GM21515 (cell line): ENCODE results near the gene LRGUK.
A peak's percentile ranks its signal among the peaks of the same experiment; 100 is the strongest.

Source experiments
- ATAC-seq: cut with Tn5 transposase; IDR thresholded peaks from one replicate; pipeline ENCODE4 v1.9.1; 2021; ENCODE audit not compliant: unreplicated experiment

The LRGUK gene

GRCh38 chr7:134126596-134126965 is 559 bp upstream of the LRGUK start:
- ATAC-seq = no peak

- ATAC-seq = no peak
These were observed 1.7 kb downstream of the LRGUK start for GRCh38 chr7:134128829-134129228.

GRCh38 chr7:134129856-134130523 is 2.9 kb downstream of the LRGUK start:
- ATAC-seq = no peak

DNA sequence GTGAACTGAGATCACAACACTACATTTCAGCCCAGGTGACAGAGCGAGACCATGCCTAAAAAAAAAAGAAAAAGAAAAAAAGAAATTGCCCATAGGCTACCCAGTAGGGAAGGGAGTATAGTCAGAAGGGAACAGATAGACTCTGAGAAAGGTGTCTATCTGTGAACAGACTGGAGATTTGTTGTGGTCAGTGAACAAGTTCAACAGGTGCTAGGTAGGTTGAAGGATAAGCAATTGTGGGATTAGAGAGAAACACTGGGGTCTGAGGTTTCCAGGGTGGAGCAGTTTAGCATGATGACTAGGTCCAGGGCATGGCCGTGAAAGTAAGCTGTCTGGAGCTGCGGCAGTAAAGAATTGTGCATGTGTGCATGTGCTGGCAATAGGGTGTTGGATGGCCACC is 6.9 kb downstream of the LRGUK start:
- no peak for ATAC-seq

DNA sequence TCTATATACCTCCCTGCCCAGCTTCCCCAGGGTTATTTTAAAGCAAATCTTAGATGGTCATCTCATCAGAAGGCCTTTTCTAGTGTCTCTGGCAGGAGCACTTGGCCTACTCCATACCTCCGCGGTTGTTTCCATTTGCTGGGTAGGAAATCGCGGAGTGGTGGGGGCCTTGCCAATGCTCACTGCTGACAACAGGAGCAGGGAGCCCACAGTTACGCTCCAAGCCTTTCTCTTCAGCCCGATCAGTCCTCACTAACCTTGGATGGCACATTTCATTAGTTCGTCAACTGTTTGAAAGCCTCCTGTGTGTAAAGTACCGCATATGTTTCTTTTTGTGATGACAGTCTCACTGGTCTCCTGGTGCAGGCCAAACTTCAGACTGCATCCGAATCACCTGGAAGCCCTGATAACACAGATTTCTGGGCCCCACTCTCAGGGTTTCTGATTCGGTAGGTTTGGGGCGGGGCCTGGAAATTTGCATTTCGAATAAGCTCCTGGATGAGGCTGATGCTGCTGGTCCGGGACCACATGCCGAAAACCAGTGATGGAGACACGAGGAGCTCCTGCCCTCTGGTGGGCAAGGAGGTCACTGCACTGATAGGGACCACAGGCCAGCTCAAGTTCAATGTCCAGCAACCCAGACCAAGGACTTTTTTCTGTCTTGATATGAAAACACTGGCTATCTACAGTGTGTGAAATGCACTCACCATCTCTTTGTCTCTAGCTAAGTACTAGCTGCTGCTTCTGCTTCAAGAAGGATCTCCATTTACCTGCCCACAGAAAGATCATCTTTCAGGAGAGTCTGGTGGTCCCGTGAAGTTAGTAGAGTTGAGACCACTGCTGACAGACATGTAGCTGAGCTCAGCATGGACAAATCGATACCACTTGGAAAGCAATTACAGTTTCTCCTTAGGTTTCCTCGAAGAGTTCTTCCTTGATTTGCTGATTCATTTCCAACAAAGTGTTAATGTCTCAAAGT is 14.0 kb downstream of the LRGUK start:
- ATAC-seq = peak; percentile 95

DNA sequence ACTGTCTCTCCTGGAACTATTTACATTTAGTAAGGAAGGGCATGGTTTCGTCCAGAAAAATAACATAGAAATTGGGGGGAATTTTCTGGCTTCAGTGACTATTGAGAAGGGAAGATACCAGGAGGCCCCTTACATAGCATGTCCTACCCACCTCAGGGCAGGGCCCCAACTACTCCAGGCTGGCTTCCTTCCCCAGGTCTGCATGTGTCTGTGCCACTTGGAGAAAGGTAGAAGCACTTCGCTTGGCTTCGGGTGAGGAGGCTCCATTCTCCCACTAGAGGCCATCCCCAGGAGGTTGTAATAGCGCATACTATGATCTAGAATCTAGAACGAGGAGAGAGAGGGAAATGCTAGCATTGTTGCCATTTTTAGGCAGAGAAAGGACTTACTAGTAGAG is 14.7 kb downstream of the LRGUK start:
- ATAC-seq = no peak

- ATAC-seq = no peak
These were observed 26.5 kb downstream of the LRGUK start for GRCh38 chr7:134153493-134154136.

DNA sequence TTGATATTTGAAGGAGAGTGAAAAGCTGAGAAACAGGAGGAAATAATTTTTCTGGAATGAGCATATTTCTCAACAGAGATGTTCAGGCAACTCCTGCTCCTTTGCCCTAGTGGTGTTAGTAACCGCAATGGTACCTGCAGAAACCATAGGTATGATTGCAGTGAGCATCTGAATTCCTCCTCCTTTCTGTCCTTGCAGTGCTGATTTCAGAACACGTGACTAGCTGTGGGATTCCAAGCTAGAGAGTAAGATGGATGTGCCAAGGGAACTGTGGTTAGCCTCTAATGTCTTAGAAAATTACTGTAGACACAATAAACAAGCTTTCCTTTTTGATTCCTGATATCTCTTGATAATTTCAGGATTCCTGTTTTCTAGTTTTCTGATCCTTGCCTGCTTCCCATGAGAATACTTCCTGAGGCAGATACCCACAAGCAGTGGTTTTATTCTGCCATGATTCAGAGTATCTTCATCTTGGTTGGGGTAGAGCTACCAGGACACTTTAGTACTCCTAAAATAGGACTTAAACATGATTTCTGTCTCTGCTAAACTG is 27.5 kb downstream of the LRGUK start:
- no peak for ATAC-seq

DNA sequence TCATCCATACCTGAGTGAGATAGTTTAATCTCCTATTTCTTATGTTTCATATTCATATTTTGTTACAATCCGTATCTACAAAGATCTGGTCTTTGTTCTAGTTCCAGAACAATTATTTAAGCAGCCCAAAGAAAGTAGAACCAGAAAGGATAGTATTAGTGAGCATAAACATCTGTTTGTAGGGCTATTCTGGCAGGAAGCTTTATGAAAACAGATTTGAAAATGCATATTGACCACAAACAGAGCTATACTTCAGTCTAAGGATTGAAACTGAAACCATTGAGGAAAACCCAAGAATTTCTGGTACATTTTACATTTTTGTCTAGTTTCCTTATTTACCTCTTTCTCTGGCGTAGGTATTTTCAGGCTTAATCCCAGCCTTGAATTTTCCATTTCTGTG is 28.1 kb downstream of the LRGUK start:
- no peak for ATAC-seq

DNA sequence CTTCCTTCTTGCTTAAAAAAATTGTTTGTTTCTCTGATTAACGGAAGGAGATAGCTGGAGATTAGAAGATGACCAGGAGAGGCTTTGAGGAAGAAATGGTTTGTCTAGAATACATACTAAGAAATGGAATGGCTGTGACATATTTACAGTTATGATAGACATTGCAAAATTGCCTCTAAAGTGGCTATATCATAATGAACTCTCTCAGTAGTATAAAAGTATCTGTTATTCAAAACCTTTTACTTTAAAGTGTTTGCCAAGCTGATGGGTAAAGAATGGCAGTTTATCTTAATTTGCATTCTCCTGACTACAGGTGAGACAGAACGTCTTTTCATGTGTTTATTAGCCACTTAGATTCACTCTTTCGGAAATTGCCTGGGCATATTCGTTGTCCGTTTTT is 28.7 kb downstream of the LRGUK start:
- ATAC-seq = no peak

GRCh38 chr7:134165252-134165651 is 38.1 kb downstream of the LRGUK start:
- ATAC-seq = no peak

GRCh38 chr7:134167250-134167649 is 40.1 kb downstream of the LRGUK start:
- no peak for ATAC-seq

DNA sequence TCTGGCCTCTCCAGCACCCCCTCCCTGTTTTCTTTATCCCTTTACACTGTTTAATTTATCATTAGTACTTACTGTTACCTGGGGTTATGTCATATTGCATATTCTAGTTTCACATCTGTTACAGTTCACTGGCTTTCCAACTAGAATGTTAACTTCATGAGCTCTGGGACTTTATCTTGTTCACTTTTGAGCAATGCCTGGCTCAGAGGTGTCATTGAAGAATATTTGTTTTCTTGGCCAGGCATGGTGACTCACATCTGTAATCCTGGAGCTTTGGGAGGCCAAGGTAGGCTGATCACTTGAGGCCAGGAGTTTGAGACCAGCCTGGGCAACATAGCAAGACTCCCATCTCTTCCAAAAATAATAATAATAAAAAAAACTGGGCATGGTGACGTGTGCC is 40.7 kb downstream of the LRGUK start:
- ATAC-seq = no peak

DNA sequence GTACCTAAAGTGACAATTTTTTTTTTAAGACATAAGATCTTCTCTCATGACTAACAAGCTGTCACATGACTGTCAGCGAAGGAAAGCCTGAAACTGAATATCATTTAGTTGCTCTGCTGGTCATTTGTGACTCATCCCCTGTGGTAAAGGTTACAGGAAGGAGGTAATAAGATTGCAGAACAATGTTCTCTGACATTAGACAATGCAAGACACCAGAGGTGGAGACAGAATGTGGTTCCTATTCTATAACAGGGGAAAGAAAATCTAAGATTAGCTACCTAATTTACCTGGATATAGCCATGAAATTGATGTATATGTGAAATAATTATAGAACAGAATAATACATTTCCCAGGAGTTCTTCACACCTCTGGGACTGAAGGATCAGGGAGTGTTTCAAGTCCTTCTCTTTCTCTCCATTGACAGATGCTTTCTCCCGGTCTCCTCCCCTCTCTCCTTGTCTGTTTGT is 47.7 kb downstream of the LRGUK start:
- peak; percentile 88 for ATAC-seq

GRCh38 chr7:134175334-134176036 is 48.3 kb downstream of the LRGUK start:
- no peak for ATAC-seq

- ATAC-seq = no peak
These were observed 48.9 kb downstream of the LRGUK start for GRCh38 chr7:134176037-134176350.

GRCh38 chr7:134179036-134180011 is 52.2 kb downstream of the LRGUK start:
- ATAC-seq = no peak

DNA sequence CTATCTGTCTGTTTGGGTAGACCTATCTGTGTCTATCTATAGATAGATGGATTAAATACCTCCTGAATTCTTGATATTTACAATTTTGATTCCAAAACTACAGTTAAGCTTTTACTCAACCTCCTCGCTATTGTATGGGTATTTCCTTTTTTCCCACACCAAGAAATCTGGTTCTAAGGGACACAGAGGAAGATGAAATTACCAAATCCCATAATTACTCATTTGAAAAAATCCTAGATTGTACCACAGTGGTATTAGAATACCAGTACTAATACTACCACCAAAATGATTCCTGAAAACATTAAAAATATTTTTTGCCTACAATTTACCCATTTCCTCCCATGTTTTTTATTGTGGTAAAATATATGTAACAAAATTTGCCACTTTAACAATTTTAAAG is 53.2 kb downstream of the LRGUK start:
- no peak for ATAC-seq

DNA sequence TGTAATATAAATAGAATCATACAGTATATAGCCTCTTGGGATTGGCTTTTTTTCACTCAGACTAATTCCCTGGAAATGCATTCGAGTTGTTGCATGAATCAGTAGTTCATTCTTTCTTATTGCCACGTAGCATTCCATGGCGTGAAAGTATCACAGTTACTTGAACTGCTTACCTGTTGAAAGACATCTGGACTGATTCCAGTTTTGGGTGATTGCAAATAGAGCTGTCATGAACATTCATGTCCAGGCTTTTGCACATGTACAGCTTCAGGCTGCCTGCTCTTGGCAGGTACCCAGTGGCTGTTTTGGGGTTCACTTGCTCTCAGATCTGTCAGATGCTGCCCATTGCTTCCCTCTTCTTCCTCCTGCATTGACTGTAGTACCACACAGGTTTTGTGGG is 54.9 kb downstream of the LRGUK start:
- no peak for ATAC-seq

DNA sequence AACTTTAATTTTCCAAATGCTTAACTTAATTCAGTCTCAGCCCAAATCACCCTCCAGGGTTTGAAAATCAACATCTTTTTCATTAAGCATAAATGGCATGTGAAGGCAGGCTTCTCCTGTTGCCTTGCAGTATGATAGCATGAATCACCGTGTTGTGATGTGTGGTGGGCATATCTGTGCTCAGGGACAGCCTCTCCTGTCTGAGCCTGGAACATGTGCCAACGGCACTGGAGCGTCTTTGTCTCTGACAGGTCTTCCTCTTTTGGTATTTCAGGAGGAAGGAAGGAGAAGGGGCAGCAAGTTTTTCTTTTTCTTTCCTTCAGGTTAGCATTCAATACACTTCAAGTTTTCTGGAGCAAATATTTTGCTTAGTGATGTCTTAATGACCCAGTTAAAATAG is 57.6 kb downstream of the LRGUK start:
- no peak for ATAC-seq
